GM21367 (cell line): Measurements from ENCODE around the gene NPAS2.

Experiments
- ATAC-seq: cut with Tn5 transposase; IDR thresholded peaks from one replicate; pipeline ENCODE4 v1.9.1; 2021; ENCODE audit not compliant: unreplicated experiment

The NPAS2 gene

DNA sequence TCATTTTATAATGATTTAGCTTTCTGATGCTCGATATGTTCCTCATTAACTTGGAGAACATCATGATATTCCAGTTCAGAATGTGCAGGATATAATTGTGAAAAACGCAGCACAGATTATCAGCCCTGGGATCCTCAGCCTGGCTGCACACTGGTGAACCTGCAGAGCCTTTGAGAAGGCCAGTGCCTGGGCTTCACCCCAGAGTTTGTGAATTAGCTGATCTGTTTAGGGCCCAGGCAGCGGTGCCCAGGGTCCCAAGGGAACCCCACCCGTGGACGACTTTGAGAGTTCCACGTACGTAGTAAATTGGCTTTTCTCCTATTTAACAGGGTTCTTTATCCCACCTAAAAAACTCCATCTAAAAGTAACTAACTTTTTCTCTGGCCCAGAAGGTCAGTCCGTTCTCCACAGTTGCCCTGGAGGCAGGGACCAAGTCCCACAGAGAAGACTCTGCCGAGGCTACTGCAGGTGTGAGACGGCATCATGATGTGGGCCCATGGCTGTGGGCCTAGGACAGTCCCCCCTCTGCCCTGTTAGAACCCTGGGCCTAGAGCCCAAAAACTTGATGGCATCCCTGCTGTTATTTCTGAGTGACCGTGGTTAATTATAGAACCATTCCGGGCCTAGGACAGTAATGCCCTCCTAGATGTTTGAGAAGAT is 142.6 kb downstream of the NPAS2 start:
- ATAC-seq, result no peak

DNA sequence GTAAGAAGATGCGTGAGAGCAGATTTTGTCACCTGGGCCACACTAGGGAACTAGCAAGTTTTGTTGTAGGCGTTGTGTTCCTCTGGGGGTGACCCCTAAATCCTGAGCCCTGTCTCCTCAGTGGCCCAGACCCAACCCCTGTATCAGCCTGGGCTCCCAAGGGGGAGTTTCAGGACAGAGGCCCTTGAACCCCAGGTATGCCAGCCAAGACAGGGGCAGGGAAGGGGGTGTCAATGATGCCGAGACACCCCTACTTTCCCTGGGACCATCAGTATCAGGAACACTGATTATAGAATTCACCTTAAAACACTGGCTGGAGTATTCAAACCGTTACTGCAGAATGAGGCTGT is 143.1 kb downstream of the NPAS2 start:
- no peak for ATAC-seq

DNA sequence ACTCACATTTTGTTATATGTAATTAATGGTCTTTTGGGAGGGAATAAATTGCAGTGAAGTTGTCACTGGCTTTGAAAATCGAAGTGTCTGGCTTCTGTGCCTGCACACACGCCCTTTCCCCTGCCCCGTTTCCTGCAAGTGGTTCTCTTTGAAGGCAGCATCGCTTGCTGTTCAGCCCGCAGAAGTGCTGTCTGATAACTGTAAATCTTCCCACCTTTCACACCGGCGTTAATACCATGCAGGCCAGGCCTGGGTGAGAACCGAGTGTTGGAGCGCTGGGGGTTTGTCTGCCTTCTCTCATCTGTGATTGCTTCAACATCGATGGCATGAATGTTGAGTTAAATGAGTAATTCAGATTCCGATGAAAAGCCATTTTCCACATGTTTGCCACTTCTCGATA is 144.3 kb downstream of the NPAS2 start:
- ATAC-seq, result no peak

DNA sequence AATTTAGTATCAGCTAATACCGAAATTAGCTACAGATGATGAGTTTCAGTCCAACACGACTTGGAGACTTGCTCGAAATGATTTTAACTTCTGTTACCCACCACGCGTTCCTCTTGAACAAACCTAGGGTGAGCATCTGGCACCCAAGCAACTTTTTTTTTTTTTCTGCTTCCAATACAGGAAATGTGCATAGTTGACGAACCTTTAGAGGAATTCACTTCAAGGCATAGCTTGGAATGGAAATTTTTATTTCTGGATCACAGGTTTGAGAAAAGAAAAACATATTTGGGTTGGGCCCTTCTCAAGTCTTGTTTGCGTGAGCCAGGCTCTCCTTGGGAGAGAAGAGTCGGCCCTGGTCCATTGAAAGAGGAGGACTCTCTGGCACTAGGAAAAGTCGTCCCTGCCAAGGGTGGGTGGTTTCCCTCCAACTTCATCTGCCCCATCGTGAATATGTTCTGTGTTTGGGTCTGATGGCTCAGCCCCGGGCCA is 144.8 kb downstream of the NPAS2 start:
- no peak for ATAC-seq

DNA sequence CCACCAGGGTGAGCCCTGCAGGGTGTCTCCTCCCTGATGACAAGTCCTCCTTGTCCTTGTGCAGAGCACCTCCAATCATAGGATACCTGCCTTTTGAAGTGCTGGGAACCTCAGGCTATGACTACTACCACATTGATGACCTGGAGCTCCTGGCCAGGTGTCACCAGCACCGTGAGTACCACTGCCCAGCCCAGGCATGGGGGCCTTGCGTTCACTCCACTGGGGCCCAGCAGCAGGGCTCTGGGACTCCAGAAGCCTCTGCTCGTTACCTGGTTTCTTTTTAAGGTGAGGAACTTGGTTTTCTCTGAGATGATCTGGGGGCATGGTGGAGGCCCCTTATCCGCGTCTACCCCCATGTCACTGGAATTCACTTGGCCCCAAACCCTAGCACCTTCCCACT is 145.7 kb downstream of the NPAS2 start:
- ATAC-seq, result no peak

DNA sequence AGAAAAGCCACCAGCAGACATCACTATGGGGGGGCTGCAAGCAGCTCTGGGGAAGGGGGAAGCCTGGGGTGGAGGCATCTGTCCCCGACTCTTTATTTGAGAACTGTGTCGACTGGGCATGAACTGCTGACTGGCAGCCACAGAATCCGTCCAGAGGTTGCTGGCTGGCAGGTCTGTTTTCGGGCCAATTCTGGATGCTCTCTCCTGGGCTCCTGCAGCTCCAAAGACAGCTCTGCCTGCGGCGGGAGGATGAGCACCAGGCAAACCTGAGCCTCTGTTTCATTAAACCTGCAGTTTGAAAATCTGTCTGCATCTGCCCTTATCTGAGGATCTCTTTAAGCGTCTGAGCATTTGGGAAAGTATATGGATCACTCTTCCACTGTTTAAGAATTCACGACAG is 147.8 kb downstream of the NPAS2 start:
- no peak for ATAC-seq

DNA sequence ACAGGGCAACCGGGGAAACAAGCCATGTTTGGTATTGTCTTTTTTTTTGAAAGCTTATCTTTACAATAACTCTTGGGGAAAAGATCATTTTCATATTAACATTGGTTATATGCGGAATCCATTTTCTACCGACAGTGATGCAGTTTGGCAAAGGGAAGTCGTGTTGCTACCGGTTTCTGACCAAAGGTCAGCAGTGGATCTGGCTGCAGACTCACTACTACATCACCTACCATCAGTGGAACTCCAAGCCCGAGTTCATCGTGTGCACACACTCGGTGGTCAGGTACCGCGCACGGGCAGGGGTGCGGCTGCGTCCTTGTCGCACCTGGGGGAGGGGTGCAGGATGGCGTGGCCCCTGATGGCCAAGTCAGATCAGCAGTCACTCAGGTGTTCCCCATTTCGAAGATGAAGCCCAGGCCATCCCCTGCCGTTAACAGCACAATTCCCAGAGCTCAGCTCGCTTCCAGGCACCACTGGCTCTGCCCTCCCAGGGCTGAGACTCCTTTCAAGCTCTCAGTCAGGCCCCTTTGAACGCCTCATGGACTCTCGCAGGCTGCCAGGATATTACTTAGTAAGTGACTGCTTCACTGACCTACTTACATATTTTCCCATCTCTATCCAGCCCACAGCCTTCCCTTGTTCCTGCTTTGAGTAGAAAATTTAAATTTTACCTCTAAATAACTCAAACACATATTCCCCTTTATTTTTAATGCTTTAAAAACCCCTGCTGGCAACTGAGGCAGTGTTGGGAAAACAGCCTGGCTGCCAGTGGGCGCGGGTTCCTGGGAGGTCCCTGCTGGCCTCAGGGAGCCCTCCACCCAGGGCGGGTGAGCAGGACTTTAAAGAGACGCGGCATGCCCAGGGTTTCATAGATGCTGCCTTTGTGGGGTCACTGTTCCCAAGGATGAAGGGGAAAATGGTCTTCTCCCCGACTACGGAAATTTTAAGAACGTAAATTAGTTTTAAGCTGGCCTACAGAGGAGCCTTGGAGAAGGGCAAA is 148.5 kb downstream of the NPAS2 start:
- ATAC-seq, result no peak

DNA sequence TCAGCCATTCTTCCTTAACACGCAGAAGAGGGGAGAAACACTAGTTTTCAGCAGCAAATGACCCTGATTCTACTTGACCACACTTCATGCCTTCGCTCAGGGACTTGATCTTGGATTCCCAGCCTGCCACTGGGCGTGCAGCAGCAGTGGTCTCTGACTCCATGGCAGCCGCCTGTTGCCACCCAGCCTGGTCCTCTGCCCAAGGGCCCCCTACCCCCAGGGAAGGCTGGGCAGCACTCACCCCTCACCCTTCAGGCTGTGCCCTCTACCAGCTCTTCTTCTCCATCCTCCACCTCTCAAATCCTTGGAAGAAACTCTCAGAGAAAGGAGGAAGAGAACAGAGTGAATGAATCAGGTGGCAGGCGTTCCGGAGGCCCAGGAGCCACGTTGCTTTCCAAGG is 150.1 kb downstream of the NPAS2 start:
- ATAC-seq, result no peak

DNA sequence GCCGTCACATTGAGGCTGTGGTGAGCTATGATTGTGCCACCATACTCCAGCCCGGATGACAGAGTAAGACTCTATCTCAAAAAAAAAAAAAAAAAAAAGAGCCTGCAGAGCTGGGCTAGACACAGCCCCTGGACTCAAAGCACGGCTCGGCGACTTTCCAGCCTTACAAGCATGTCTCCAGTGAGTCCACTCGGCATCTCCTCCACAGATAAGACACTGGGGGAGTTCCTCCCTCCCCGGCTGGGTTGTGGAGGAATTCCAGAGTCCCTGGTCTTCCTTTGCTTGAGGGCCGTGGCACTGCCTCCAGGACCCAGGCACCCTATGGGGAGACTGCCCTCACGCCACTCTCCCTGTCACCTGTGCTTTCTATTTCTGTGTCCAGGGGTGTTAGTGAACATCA is 151.3 kb downstream of the NPAS2 start:
- ATAC-seq, result no peak

DNA sequence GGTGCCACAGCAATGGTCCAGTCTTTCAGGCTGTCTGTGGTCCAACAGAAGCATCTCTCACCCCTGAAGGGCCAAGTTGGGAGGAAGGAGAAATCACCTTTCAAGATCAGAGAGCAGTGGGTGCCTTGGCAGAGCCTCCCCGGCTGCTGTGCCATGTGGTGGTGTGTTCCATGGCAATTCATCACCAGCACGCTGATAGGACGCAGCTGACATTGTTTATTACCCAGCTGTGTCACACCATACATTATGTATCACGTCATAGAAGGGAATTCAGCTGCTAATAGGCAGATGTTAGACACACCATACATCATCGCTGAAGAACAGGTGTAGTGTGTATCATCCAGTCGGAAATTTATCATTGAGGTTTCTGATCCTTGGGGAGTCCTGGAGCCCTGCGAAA is 152.5 kb downstream of the NPAS2 start:
- no peak for ATAC-seq

DNA sequence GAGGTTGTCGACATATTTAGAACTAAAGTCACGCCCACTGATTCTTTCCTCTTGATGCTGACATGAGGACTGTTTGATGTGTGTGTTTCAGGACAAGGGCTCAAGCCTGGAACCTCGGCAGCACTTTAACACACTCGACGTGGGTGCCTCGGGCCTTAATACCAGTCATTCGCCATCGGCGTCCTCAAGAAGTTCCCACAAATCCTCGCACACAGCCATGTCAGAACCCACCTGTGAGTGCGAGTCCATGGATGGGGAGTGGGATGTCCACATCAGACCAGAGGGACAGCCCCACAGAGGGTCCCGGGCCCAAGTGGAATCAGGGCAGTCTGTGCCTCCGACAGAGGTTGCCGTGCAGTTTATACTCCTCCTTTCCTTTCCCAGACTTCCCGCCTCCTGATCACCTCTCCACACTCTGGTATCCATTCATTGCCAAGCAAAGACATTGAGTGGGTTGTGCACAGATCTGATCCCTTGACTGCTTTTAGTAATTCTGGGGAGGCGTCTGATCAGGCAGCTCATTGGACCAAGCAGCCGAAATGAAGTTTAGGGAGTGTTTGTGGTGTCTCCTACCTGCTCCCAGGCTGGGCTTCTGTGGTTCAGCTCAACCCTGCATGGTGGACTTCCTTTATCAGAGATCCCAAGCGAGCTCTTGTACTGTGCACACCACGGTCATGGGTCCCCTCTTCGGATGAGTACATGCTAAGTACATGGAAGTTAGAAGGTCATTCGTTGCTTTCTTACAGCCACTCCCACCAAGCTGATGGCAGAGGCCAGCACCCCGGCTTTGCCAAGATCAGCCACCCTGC is 155.0 kb downstream of the NPAS2 start:
- no peak for ATAC-seq

DNA sequence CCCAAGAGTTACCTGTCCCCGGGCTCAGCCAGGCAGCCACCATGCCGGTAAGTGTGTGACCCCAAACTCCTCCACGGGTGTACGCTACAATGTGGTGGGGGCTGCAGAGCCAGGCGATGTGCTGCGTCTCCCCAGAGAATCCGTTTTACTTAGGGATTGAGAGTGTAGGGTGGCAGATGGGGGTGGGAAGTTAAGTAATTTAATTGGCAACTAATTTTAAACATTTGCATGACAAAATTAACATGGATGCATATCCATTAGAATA is 155.5 kb downstream of the NPAS2 start:
- no peak for ATAC-seq

DNA sequence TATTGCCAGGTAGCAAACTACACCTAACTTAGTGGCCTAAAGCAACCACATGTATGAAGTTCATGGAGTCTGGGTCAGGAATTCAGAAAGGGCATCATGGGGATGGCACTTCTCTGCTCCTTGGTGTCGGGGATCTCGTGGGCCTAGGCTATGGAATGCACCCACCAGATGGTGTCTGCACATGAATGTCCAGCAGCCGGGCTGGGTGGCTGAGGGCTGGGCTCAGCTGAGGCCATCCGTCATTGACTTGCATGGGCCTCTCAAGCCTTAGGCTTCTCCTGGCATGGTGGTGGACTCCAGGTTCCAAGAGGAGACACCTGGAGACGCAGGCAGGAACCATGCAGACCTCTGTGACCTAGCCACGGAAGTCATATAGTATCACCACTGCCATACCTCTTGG is 156.1 kb downstream of the NPAS2 start:
- no peak for ATAC-seq

DNA sequence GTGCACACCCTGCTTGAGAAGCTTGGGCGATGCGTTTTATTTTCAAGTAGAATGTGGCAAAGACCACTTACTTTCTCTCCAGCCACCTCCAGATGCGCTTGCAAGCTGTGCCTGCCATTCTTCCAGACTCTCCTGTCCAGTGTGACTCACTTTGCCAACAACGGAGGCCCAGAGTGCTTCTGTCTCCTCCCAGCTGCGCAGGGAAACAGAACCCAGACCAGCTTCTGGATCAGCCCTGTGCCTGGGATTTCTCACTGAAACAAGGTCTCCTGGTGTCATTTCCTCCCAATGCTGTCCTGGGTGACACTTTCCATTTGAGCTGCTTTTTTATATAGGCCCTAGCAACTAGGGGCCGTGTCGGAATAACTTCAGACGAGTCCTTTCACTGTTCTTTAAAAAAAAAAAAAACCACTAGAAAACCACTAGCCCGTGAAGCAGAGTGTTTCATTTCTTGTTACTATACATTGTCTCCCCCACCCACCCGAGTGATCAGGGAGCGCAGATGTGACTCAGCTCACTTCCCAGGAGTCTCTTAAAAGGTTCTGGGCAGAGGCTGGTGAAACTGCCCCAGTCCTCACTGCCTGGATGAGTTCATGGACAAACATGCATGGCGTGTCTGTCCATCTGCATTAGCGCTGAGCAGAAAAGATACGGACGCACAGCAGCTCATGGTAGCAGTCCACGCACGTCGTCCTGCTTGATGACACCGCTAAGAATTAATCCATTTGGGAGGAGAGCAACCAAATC is 156.9 kb downstream of the NPAS2 start:
- ATAC-seq, result peak; percentile 76

DNA sequence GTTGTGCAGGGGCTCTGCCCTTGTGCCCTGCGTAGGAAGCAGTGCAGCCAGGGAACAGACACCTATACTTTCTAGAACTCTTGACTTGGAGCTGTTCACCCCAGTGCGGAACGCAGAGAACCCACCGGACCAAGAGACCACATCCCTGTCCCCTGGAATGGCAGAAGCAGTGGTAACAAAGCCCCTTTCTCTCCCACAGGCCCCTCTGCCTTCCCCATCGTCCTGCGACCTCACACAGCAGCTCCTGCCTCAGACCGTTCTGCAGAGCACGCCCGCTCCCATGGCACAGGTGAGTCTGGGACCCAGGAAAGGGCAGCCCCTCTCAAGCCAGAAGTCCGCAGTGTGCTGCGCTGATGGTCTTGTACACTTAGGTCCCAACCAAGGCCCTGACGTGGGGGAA is 157.6 kb downstream of the NPAS2 start:
- no peak for ATAC-seq

DNA sequence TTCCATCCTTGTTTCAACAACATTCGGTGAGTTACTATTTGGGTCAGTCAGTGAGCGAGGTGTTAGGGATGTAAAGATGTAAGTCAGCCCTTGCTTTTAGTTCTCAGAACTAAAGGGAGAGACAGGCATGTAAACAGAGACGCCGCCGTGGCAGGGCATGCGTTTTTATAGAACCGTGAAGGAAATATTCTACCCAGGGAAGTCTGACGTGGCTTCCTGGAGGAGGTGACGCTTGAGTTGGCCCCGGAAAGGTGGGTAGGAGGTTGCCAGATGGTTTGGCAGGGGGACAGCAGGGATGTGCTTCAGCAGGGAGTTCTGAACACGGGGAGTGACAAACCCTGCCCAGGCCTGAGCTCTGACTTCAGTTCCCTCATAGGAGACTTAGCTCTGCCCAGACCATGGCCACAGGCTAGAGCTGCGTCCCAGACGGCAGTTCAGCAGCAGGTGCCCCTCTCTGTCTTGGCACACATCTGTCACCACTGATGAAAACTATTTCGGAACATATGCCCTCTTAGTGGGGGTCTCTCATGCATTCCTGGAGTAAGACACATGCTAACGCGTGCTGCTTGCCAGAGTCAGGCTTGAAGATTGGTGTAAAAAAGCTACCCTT is 158.7 kb downstream of the NPAS2 start:
- ATAC-seq, result no peak

DNA sequence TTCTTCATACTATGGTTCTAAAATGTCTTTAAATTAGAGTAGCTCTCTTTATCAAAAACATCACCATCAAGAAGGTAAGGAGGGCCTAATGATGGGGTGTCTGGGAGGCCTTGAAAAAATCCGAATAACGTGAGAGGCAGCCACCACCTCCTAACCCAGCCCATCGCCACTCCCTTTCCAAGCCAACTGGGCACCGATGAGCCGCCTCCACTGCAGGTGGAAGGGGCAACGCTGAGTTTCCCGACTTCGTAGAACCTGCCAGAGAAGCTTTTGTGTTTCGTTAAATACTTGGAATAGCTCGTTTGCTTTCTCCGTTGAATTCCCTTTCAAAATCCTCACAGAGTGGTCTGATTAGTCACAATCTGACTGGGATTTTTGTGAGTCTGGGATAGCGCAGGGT is 160.1 kb downstream of the NPAS2 start:
- ATAC-seq, result no peak

DNA sequence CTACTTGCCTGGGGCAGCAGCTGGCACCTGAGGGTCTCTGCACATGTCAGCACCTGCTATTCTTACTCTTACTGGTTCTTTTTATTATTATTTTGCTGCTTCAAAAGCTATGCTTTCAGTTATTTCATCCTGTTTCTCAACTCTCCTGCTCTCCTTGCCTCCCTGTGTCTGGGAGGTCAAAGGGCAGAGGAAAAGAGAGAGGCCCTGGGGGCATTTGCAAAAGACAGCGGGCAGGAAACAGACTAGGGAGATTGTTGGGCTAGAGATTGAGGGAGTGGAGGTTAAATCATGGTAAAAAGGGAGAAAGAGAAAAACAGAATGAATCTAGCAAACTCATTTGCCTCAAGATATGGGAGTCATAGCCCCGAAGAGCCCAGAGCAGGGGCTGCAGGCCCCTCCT is 161.1 kb downstream of the NPAS2 start:
- no peak for ATAC-seq

DNA sequence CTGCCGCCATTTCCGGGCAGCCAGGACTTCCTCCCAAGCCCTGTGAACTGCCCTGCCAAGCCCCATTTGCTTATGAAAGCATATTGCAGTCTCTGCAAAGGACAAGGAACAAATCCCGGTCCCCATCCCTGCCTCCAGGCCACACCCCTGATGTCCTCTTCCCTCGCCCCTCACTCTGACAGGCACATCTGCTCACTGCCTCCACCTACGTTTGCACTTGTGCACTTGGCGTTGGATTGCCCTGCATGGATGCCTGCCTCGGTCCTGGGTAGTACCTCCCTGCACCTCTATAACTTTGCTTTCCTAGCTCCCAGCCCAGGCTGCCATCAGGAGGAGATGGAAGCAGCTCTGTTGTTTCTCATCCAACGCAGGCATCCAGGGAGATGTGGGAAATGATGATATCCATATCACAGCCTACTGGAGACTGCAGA is 162.5 kb downstream of the NPAS2 start:
- no peak for ATAC-seq

DNA sequence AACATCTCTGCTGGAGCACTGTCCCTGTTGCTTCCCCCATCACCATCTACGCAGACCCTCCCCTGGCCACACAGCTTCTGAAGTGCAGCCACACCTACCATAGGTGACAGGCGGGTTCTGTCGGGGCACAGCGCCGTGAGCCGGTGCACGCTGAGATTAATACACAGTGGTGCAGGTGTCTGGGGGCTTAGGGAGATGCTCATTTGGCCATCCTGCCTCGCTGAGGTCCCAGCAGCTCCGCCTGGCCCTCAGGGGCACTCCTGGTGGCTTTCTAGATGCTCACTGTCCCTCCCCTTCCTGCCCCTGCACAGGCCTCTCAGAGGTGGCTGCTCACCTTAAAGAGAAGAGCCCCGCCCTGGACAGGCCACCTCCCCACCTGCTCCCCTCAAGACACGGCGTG is 163.3 kb downstream of the NPAS2 start:
- ATAC-seq, result no peak
